HepG2 (cell line): ENCODE measurements around the gene XAF1. TPM values are rescaled to one million over a fixed set of nuclear protein-coding genes. Genes with fewer than 3 reads are reported as not detected.

Experiments
- ATAC-seq: fragments of 200-7000 bp; cut with Tn5 transposase; 3 replicates; pipeline ENCODE4 v1.9.1; 2020; ENCODE audit warnings: mild to moderate bottlenecking, moderate library complexity
- BruUV-seq: library from RNA; stranded (reverse); fragments of 400-500 nt; replicated peaks from 2 replicates; lab custom pipeline; 2021; lab: Mats Ljungman, UMichigan
- CTCF ChIA-PET: fragments of 300-600 bp; formaldehyde crosslinking; extraction: SDS; loops from one replicate; lab custom pipeline; 2021; ENCODE audit warnings: low total read pairs, inconsistent platforms, low intra/inter-chr PET ratio; lab: Yijun Ruan, JAX
- POLR2A ChIA-PET: fragments of 350-600 bp; sonication (Branson Sonifier 250); formaldehyde crosslinking; loops from one replicate; lab custom pipeline; 2020; ENCODE audit warnings: antibody characterized with exemption, inconsistent platforms; lab: Yijun Ruan, JAX
- DNase-seq: peaks from one replicate; pipeline ENCODE4 v3.0.0-alpha.2; 2015; ENCODE audit warnings: low spot score
- FAIRE-seq: peaks from 3 replicates; lab custom pipeline; 2011; peaks lifted over from hg19 to GRCh38; lab: Jason Lieb, UNC
- H2AFZ ChIP-seq: one replicate; pipeline ENCODE4 v1.6.1; 2011; ENCODE audit warnings: low read length, inconsistent platforms
- H3K27ac ChIP-seq: fragments of 300-600 bp; 3 replicates; pipeline ENCODE4 v1.8.0; 2011; ENCODE audit warnings: mixed run types, mild to moderate bottlenecking, mixed read lengths, low read length, inconsistent platforms; ENCODE audit not compliant: insufficient read depth; ENCODE audit errors: extremely low read length
- H3K27me3 ChIP-seq, 2 experiments: fragments of 200-600 bp in 1 of 2; 2 replicates in 1 of 2; 3 replicates in 1 of 2; pipeline versions ENCODE4 v1.6.0 to v1.8.0; 2011; ENCODE audit warnings: low read length in 2 of 2, mild to moderate bottlenecking in 2 of 2, moderate library complexity in 2 of 2, inconsistent platforms in 1 of 2; ENCODE audit not compliant: insufficient read depth in 2 of 2, control insufficient read depth in 1 of 2
- H3K36me3 ChIP-seq, 2 experiments: fragments of 200-600 bp in 1 of 2; replicated peaks in 1 of 2; 2 replicates in 1 of 2; 3 replicates in 1 of 2; pipeline versions ENCODE4 v1.5.1 to v1.8.0; 2011; ENCODE audit warnings: low read length in 2 of 2, inconsistent platforms in 1 of 2; ENCODE audit not compliant: insufficient read depth in 2 of 2, control insufficient read depth in 1 of 2
- H3K4me1 ChIP-seq: 2 replicates; pipeline ENCODE4 v1.5.1; 2012; ENCODE audit warnings: low read length, inconsistent platforms; ENCODE audit not compliant: insufficient read depth
- H3K4me2 ChIP-seq: 2 replicates; pipeline ENCODE4 v1.6.0; 2011; ENCODE audit warnings: low read depth, low read length, inconsistent platforms
- H3K4me3 ChIP-seq, 3 experiments: fragments of 200-600 bp in 1 of 3; sonication (generic), shearing (Covaris generic) in 1 of 3; replicated peaks in 1 of 3; 2 replicates each; pipeline ENCODE4 v1.5.1; 2011 to 2016; ENCODE audit warnings: low read length in 3 of 3, inconsistent platforms in 2 of 3, low read depth in 2 of 3, mild to moderate bottlenecking in 2 of 3, control low read depth in 1 of 3, mixed read lengths in 1 of 3; ENCODE audit not compliant: insufficient read depth in 1 of 3
- H3K79me2 ChIP-seq: one replicate; pipeline ENCODE4 v1.6.1; 2011; ENCODE audit warnings: low read length, inconsistent platforms; ENCODE audit not compliant: insufficient read depth
- H3K9ac ChIP-seq: 2 replicates; pipeline ENCODE4 v1.6.0; 2011; ENCODE audit warnings: mild to moderate bottlenecking, low read depth, low read length, inconsistent platforms; ENCODE audit not compliant: insufficient read depth
- H3K9me3 ChIP-seq: 2 replicates; pipeline ENCODE4 v1.5.1; 2012; ENCODE audit warnings: mild to moderate bottlenecking, low read length
- H4K20me1 ChIP-seq: 2 replicates; pipeline ENCODE4 v1.6.0; 2011; ENCODE audit warnings: inconsistent platforms, mild to moderate bottlenecking, low read length, moderate library complexity; ENCODE audit not compliant: insufficient read depth
- ADNP ChIP-seq: sonication (generic); formaldehyde crosslinking; IDR thresholded peaks from 2 replicates; pipeline ENCODE4 v1.4.0; 2020; ENCODE audit warnings: missing genetic modification reagents
- AGO1 ChIP-seq: fragments of 200-400 bp; formaldehyde crosslinking; IDR thresholded peaks from 2 replicates; pipeline ENCODE4 v1.6.1; 2017; ENCODE audit warnings: mild to moderate bottlenecking, low read depth, low read length, moderate library complexity; ENCODE audit not compliant: poor library complexity, severe bottlenecking
- ATF1 ChIP-seq: IDR thresholded peaks from 2 replicates; pipeline ENCODE4 v1.6.1; 2016; ENCODE audit warnings: mild to moderate bottlenecking, control low read depth
- CHD4 ChIP-seq: fragments of 200-600 bp; sonication (generic); IDR thresholded peaks from 2 replicates; pipeline ENCODE4 v1.7.0; 2017; ENCODE audit warnings: mild to moderate bottlenecking, low read length, borderline replicate concordance
- CREB1 ChIP-seq, 2 experiments: fragments of 450-650 bp in 1 of 2; IDR thresholded peaks; 2 replicates each; pipeline ENCODE4 v1.6.1; 2016 to 2017; ENCODE audit warnings: control low read depth in 1 of 2, mild to moderate bottlenecking in 1 of 2, missing compliant biosample characterization in 1 of 2, missing genetic modification characterization in 1 of 2
- HMGXB4 ChIP-seq, 2 experiments: sonication (generic) in 1 of 2; formaldehyde crosslinking in 1 of 2; IDR thresholded peaks; 2 replicates each; pipeline versions ENCODE4 v1.4.0 to v1.6.1; 2018 to 2020; ENCODE audit warnings: missing genetic modification reagents in 2 of 2, borderline replicate concordance in 1 of 2, low read depth in 1 of 2, mild to moderate bottlenecking in 1 of 2, missing biosample characterization in 1 of 2
- KDM1A ChIP-seq: IDR thresholded peaks from 2 replicates; pipeline ENCODE4 v1.6.1; 2016; ENCODE audit warnings: missing compliant biosample characterization
- NCOR1 ChIP-seq: fragments of 200-600 bp; sonication (generic); IDR thresholded peaks from 2 replicates; pipeline ENCODE4 v1.7.0; 2017; ENCODE audit warnings: antibody characterized with exemption, low read length, borderline replicate concordance
- PATZ1 ChIP-seq: sonication (generic); formaldehyde crosslinking; IDR thresholded peaks from 2 replicates; pipeline ENCODE4 v1.4.0; 2020; ENCODE audit warnings: missing genetic modification reagents
- SNRNP70 ChIP-seq: fragments of 200-400 bp; formaldehyde crosslinking; IDR thresholded peaks from 2 replicates; pipeline ENCODE4 v1.6.1; 2017; ENCODE audit warnings: mild to moderate bottlenecking, low read depth, low read length, moderate library complexity
- SSRP1 ChIP-seq: IDR thresholded peaks from 2 replicates; pipeline ENCODE4 v1.6.1; 2016; ENCODE audit warnings: control low read depth
- U2AF2 ChIP-seq: fragments of 200-400 bp; formaldehyde crosslinking; IDR thresholded peaks from 2 replicates; pipeline ENCODE4 v1.6.1; 2017; ENCODE audit warnings: low read depth, mild to moderate bottlenecking, low read length
- ZGPAT ChIP-seq: IDR thresholded peaks from 2 replicates; pipeline ENCODE4 v1.6.1; 2016; ENCODE audit warnings: mild to moderate bottlenecking
- ZMYM3 ChIP-seq: sonication (generic); formaldehyde crosslinking; IDR thresholded peaks from 2 replicates; pipeline ENCODE4 v1.5.1; 2020; ENCODE audit warnings: mild to moderate bottlenecking, missing genetic modification reagents
- ZNF24 ChIP-seq: fragments of 450-650 bp; IDR thresholded peaks from 2 replicates; pipeline ENCODE4 v1.6.1; 2017; ENCODE audit warnings: antibody characterized with exemption, mild to moderate bottlenecking
- ZNF274 ChIP-seq: sonication (generic); formaldehyde crosslinking; IDR thresholded peaks from 2 replicates; pipeline ENCODE4 v1.5.1; 2020; ENCODE audit warnings: mild to moderate bottlenecking, missing genetic modification reagents
- ZNF652 ChIP-seq: IDR thresholded peaks from 2 replicates; pipeline ENCODE4 v1.6.1; 2016; ENCODE audit warnings: low read depth, borderline replicate concordance
- ZNF768 ChIP-seq: sonication (generic); formaldehyde crosslinking; IDR thresholded peaks from 2 replicates; pipeline ENCODE4 v1.4.0; 2020; ENCODE audit warnings: missing genetic modification reagents
- ZNF878 ChIP-seq: sonication (generic); formaldehyde crosslinking; IDR thresholded peaks from 2 replicates; pipeline ENCODE4 v1.8.1; 2023; ENCODE audit warnings: mild to moderate bottlenecking, missing genetic modification reagents, moderate library complexity
- ZSCAN25 ChIP-seq: sonication (generic); formaldehyde crosslinking; IDR thresholded peaks from 2 replicates; pipeline ENCODE4 v1.8.0; 2022; ENCODE audit warnings: mild to moderate bottlenecking, missing genetic modification reagents
- ZSCAN9 ChIP-seq: IDR thresholded peaks from 2 replicates; pipeline ENCODE4 v1.6.1; 2016; ENCODE audit warnings: borderline replicate concordance
- WGBS: methylation state at CpG from one replicate; pipeline ENCODE4 v1.1.6; 2017; ENCODE audit warnings: low lambda C conversion rate; 5-methylcytosine and 5-hydroxymethylcytosine counted together
- in situ Hi-C: cut with HindIII; loops from 2 replicates; pipeline ENCODE4 v1.10.0; 2017; ENCODE audit warnings: low pct_unique_long_range_greater_than_20kb; ENCODE audit not compliant: extremely low pct_ligation_motif_present
- intact Hi-C: fragments of 100-400 bp; cut with micrococcal nuclease; formaldehyde crosslinking; loops from one replicate; pipeline ENCODE4 v1.10.0; 2022; ENCODE audit not compliant: unreplicated experiment
- polyA plus RNA-seq, 8 experiments: library from polyadenylated mRNA; depleted of rRNA in 3 of 8; stranded (reverse) in 7 of 8; unstranded in 1 of 8; fragments of >200 nt; fragmentation: Illumina TruSeq in 4 of 8; extraction: Trizol in 4 of 8; gene quantifications; 2 replicates each; pipeline versions ENCODE4 v1.2.1 to v1.2.3, GENCODE V29; 2011 to 2016; ENCODE audit warnings: low read depth in 4 of 8, missing spikeins in 1 of 8, mixed read lengths in 1 of 8; ENCODE audit not compliant: insufficient read depth in 1 of 8
- total RNA-seq, 5 experiments: library from RNA; depleted of rRNA; stranded (reverse); fragments of >200 nt; fragmentation: Illumina TruSeq; extraction: Trizol; gene quantifications; 2 replicates each; pipeline ENCODE4 v1.2.3, GENCODE V29; 2016; ENCODE audit warnings: low read depth in 1 of 5

The XAF1 gene
- total and polyA plus RNA-seq, 2 of the 13 experiments (the other 11 are each of a cell fraction or from before 2014, with no cell fraction given): 1.2 to 2.4 TPM

GRCh38 chr17:6796887-6797490 lies 41.1 kb downstream of the XAF1 start:
- ChIA-PET POLR2A (interaction anchor here (0.9 to 2.4 kb wide), 6 partner anchors 10 to 121 kb away, joined by 3 to 22 read pairs (median 8); partner anchors contain the start of gene SLC13A5), CTCF (no interaction called here)
- Histone ChIP-seq H3K36me3 (no peaks in the 10 kb centered on the region), H3K4me2 (peak overlapping the region; percentile 81), H3K4me1 (peaks cover 54% of the 10 kb centered on the region), H3K9ac (0 out of 2 replicates have a peak overlapping the region, but pooled peaks have one; percentile 52), H3K9me3 (no peaks in the 10 kb centered on the region), H4K20me1 (no peaks in the 10 kb centered on the region), H3K79me2 (no peaks in the 10 kb centered on the region), H3K4me3 (peak overlapping the region in 2 of 3 experiments; percentile 42 to 52; a peak in 2 of 6 replicates), H2AFZ (no peak overlapping the region), H3K27ac (peak overlapping the region; percentile 78), H3K27me3 (no peaks in the 10 kb centered on the region)
- in situ Hi-C loops (no loop called here), intact Hi-C loops (loop anchor here (10.0 kb wide), 1 partner anchor 82 kb away; the partner anchor contains the start of gene SLC13A5)
- FAIRE-seq (no peak), DNase-seq (no peak), ATAC-seq (no peak)
- WGBS: 8% methylated on average over 2 of the region's 2 CpGs
- BruUV-seq: no TSS peak
- TF ChIP-seq SSRP1 (CRISPR knock-in tag) (no peak), ZNF652 (no peak), KDM1A (CRISPR knock-in tag) (peak; percentile 57; the same call in 1 of the 2 replicates), ZMYM3 (CRISPR knock-in tag) (peak; percentile 81), ATF1 (CRISPR knock-in tag) (no peak), ZGPAT (no peak), PATZ1 (CRISPR knock-in tag) (no peak), ZSCAN9 (CRISPR knock-in tag) (no peak), AGO1 (no peak), NCOR1 (no peak), HMGXB4 (CRISPR knock-in tag; IDR thresholded peaks at IDR 0.05; ENCODE audit: borderline replicate concordance in 1 of 2, low read depth in 1 of 2) (no peak), CHD4 (0 out of 2 replicates have a peak, but pooled peaks have one; percentile 62), U2AF2 (no peak), SNRNP70 (no peak), ZNF24 (no peak), ADNP (0 out of 2 replicates have a peak, but pooled peaks have one; percentile 33), ZNF878 (CRISPR knock-in tag) (no peak), ZSCAN25 (no peak), ZNF274 (CRISPR knock-in tag) (no peak), CREB1 (IDR thresholded peaks at IDR 0.05) (peak; percentile 11; the same call in 1 of the 2 replicates), CREB1 (CRISPR knock-in tag; IDR thresholded peaks at IDR 0.05) (no peak), ZNF768 (peak; percentile 91; the same call in 1 of the 2 replicates)
